ENCODE measurements around the gene LHX2.

Gene LHX2

GRCh38 chr9:124033348-124033747 is 21.8 kb downstream of the LHX2 start:
- H3K9me3 Mint-ChIP-seq = no peaks in the 10 kb centered on the region
- peaks cover 7% of the 10 kb centered on the region for H3K4me1 Mint-ChIP-seq
- DNase-seq = no peak
- ATAC-seq = no peak
- no peak overlapping the region for H3K4me3 Mint-ChIP-seq
- H3K27me3 Mint-ChIP-seq = peaks cover 98% of the 10 kb centered on the region
- no peak overlapping the region for H3K27ac Mint-ChIP-seq

- DNase-seq = no peak
- Mint-ChIP-seq H3K27ac (no peak overlapping the region), H3K27me3 (peaks cover 98% of the 10 kb centered on the region), H3K9me3 (no peaks in the 10 kb centered on the region), H3K4me1 (peaks cover 7% of the 10 kb centered on the region), H3K4me3 (no peak overlapping the region)
- ATAC-seq = no peak
These were observed 22.4 kb downstream of the LHX2 start for GRCh38 chr9:124033967-124034366.

- ATAC-seq (no peak), DNase-seq (no peak)
- Mint-ChIP-seq H3K27me3 (peaks cover 99% of the 10 kb centered on the region), H3K27ac (no peak overlapping the region), H3K4me1 (peaks cover 18% of the 10 kb centered on the region), H3K4me3 (no peak overlapping the region), H3K9me3 (no peaks in the 10 kb centered on the region)
These were observed 23.6 kb downstream of the LHX2 start for GRCh38 chr9:124035001-124035650.

GRCh38 chr9:124036578-124036977 is 25.0 kb downstream of the LHX2 start:
- no peak overlapping the region for H3K4me3 Mint-ChIP-seq
- H3K4me1 Mint-ChIP-seq = peaks cover 29% of the 10 kb centered on the region
- no peak for DNase-seq
- no peaks in the 10 kb centered on the region for H3K9me3 Mint-ChIP-seq
- ATAC-seq = no peak
- no peak overlapping the region for H3K27ac Mint-ChIP-seq
- H3K27me3 Mint-ChIP-seq = peaks cover 95% of the 10 kb centered on the region

- peaks cover 95% of the 10 kb centered on the region for H3K27me3 Mint-ChIP-seq
- no peak overlapping the region for H3K27ac Mint-ChIP-seq
- no peak overlapping the region for H3K4me3 Mint-ChIP-seq
- H3K9me3 Mint-ChIP-seq = no peaks in the 10 kb centered on the region
- DNase-seq (no peak), ATAC-seq (no peak)
- peaks cover 22% of the 10 kb centered on the region for H3K4me1 Mint-ChIP-seq
These were observed 26.2 kb downstream of the LHX2 start for GRCh38 chr9:124037790-124038189.

GRCh38 chr9:124038239-124038638 is 26.7 kb downstream of the LHX2 start:
- Mint-ChIP-seq H3K9me3 (no peaks in the 10 kb centered on the region), H3K27me3 (peaks cover 95% of the 10 kb centered on the region), H3K4me1 (peaks cover 22% of the 10 kb centered on the region), H3K27ac (no peak overlapping the region), H3K4me3 (no peak overlapping the region)
- DNase-seq (no peak), ATAC-seq (no peak)

GRCh38 chr9:124038790-124039633 is 27.4 kb downstream of the LHX2 start:
- DNase-seq (no peak), ATAC-seq (no peak)
- Mint-ChIP-seq H3K27me3 (peaks cover 95% of the 10 kb centered on the region), H3K27ac (no peak overlapping the region), H3K4me3 (no peak overlapping the region), H3K9me3 (no peaks in the 10 kb centered on the region), H3K4me1 (peaks cover 22% of the 10 kb centered on the region)

- no peaks in the 10 kb centered on the region for H3K9me3 Mint-ChIP-seq
- no peak for DNase-seq
- H3K4me3 Mint-ChIP-seq = peak overlapping the region in 1 of 2 donors; percentile 7
- no peak overlapping the region for H3K27ac Mint-ChIP-seq
- peaks cover 95% of the 10 kb centered on the region for H3K27me3 Mint-ChIP-seq
- H3K4me1 Mint-ChIP-seq = peaks cover 22% of the 10 kb centered on the region
- ATAC-seq = peak; percentile 36
These were observed 28.8 kb downstream of the LHX2 start for GRCh38 chr9:124040186-124040931.

- ATAC-seq = peak; percentile 50
- H3K4me1 Mint-ChIP-seq = peaks cover 22% of the 10 kb centered on the region
- H3K4me3 Mint-ChIP-seq = peak overlapping the region; percentile 32 to 58
- no peaks in the 10 kb centered on the region for H3K9me3 Mint-ChIP-seq
- H3K27me3 Mint-ChIP-seq = peaks cover 96% of the 10 kb centered on the region
- DNase-seq = peak; percentile 44 to 65
- no peak overlapping the region for H3K27ac Mint-ChIP-seq
These were observed 29.6 kb downstream of the LHX2 start for GRCh38 chr9:124040935-124041816.

- Mint-ChIP-seq H3K27me3 (peaks cover 96% of the 10 kb centered on the region), H3K4me1 (peaks cover 22% of the 10 kb centered on the region), H3K9me3 (no peaks in the 10 kb centered on the region), H3K27ac (no peak overlapping the region), H3K4me3 (no peak overlapping the region)
- ATAC-seq (no peak), DNase-seq (no peak)
These were observed 30.2 kb downstream of the LHX2 start for GRCh38 chr9:124041817-124042116.

GRCh38 chr9:124042201-124042721 is 30.7 kb downstream of the LHX2 start:
- no peak for ATAC-seq
- no peak for DNase-seq
- H3K4me1 Mint-ChIP-seq = peaks cover 22% of the 10 kb centered on the region
- peaks cover 96% of the 10 kb centered on the region for H3K27me3 Mint-ChIP-seq
- no peaks in the 10 kb centered on the region for H3K9me3 Mint-ChIP-seq
- no peak overlapping the region for H3K4me3 Mint-ChIP-seq
- no peak overlapping the region for H3K27ac Mint-ChIP-seq

- Mint-ChIP-seq H3K9me3 (no peaks in the 10 kb centered on the region), H3K4me1 (peaks cover 18% of the 10 kb centered on the region), H3K27me3 (peaks cover 92% of the 10 kb centered on the region), H3K4me3 (no peak overlapping the region), H3K27ac (no peak overlapping the region)
- ATAC-seq = no peak
- no peak for DNase-seq
These were observed 32.9 kb downstream of the LHX2 start for GRCh38 chr9:124044448-124044847.

- Mint-ChIP-seq H3K9me3 (no peaks in the 10 kb centered on the region), H3K27ac (no peak overlapping the region), H3K4me3 (peak overlapping the region in 1 of 2 donors; percentile 45), H3K27me3 (peaks cover 89% of the 10 kb centered on the region), H3K4me1 (peaks cover 10% of the 10 kb centered on the region)
- ATAC-seq = peak; percentile 45
- no peak for DNase-seq
These were observed 33.7 kb downstream of the LHX2 start for GRCh38 chr9:124045076-124045829.

GRCh38 chr9:124045830-124046177 is 34.2 kb downstream of the LHX2 start:
- peaks cover 6% of the 10 kb centered on the region for H3K4me1 Mint-ChIP-seq
- no peaks in the 10 kb centered on the region for H3K9me3 Mint-ChIP-seq
- ATAC-seq (no peak), DNase-seq (no peak)
- no peak overlapping the region for H3K27ac Mint-ChIP-seq
- no peak overlapping the region for H3K4me3 Mint-ChIP-seq
- peaks cover 91% of the 10 kb centered on the region for H3K27me3 Mint-ChIP-seq

Data from stimulated activated naive CD8-positive, alpha-beta T cell treated with anti-CD3 and anti-CD28 coated beads, Interleukin-15, amount 100 ng/mL, for 72 hours (primary cell).